Right cardiac atrium (tissue), 5 donors: Measurements from ENCODE around the gene GRAMD4. TPM values are rescaled to one million over a fixed set of nuclear protein-coding genes. Genes with fewer than 3 reads are reported as not detected.

Experiments used
- ATAC-seq, 2 donors: fragments of 200-7000 bp; cut with Tn5 transposase; one replicate each; pipeline versions ENCODE4 v1.8.0 to v1.9.1; 2020; ENCODE audit warnings: moderate library complexity in 2 of 2, mild to moderate bottlenecking in 1 of 2
- DNase-seq, 3 donors: peaks; one replicate each; pipeline ENCODE4 v3.0.0-alpha.2; 2020
- H3K27ac ChIP-seq: one replicate; pipeline ENCODE4 v1.5.1; 2013; ENCODE audit warnings: mild to moderate bottlenecking, low read length, control low read depth, moderate library complexity
- H3K27me3 ChIP-seq: one replicate; pipeline ENCODE4 v1.6.1; 2013; ENCODE audit not compliant: control insufficient read depth, insufficient read depth
- H3K4me1 ChIP-seq: one replicate; pipeline ENCODE4 v1.6.1; 2013; ENCODE audit warnings: low read length; ENCODE audit not compliant: control insufficient read depth, insufficient read depth
- H3K4me3 ChIP-seq: one replicate; pipeline ENCODE4 v1.5.1; 2013; ENCODE audit warnings: low read length, control low read depth
- H3K9me3 ChIP-seq: one replicate; pipeline ENCODE4 v1.6.1; 2013; ENCODE audit warnings: low read length; ENCODE audit not compliant: control insufficient read depth
- WGBS: extraction: QIAGEN DNeasy Blood & Tissue Kit; methylation state at CpG from one replicate; pipeline ENCODE4 v1.1.7; 2013; 5-methylcytosine and 5-hydroxymethylcytosine counted together
- intact Hi-C, 4 donors: fragments of 100-400 bp; cut with DNase I; formaldehyde crosslinking; loops; one replicate each; pipeline versions ENCODE4 v1.11.0 to v1.14.0; 2022 to 2023
- polyA plus RNA-seq: library from polyadenylated mRNA; stranded (reverse); fragments of 200-250 nt; gene quantifications from one replicate; pipeline ENCODE4 v1.2.3, GENCODE V29; 2013
- total RNA-seq, 4 donors: library from RNA; stranded (reverse); fragmentation: NEBNext Ultra II Directional; extraction: Animal tissue kit (Norgen Biotek cat#: 25700); gene quantifications; one replicate each; pipeline ENCODE4 v1.2.1, GENCODE V29; 2021
- donor health status: healthy with polysubstance abuse.
- donor health status: DM: no; HTN: yes; CAD: no.
- donor health status: DM: no; HTN: no; CAD: no.
- donor health status: DM: no; HTN: yes; CAD: no; lungs with severe emphysema.
- donor health status: DM: yes; HTN: yes; CAD: no.

Gene GRAMD4
- total and polyA plus RNA-seq, 5 donors: 31.6 to 106 (median 81.5) TPM

DNA sequence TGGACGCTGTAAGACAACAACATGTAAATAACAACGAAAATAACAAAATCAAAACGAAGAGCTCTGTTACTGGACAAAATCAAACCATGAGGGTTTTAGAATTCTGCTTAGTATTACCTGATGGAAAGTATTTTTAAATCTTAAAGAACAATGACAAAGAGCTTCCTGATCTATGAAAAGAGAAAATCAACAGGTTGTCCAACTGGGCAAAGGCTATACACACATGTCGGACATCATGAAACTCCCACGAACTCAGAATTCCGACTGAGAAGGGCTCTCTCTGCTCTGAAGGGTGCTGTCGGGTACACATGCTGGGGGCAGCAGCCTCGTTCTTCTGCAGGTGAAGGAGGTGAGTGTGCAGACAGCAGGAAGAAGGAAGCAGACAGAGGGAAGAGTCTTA lies 92.1 kb downstream of the GRAMD4 start:
- H3K4me1 ChIP-seq: no peaks in the 10 kb centered on the region
- no peaks in the 10 kb centered on the region for H3K27me3 ChIP-seq
- no peaks in the 10 kb centered on the region for H3K9me3 ChIP-seq
- DNase-seq: no peak
- H3K4me3 ChIP-seq: no peak overlapping the region
- WGBS: 93% methylated on average over 8 of the region's 8 CpGs
- ATAC-seq: no peak
- no peak overlapping the region for H3K27ac ChIP-seq
- intact Hi-C loops: no loop called here

- H3K27ac ChIP-seq: no peak overlapping the region
- intact Hi-C loops: no loop called here
- peak in 1 of 2 donors; percentile 43 for ATAC-seq
Observed at GRCh38 chr22:46714550-46714949, 94.4 kb downstream of the GRAMD4 start.

GRCh38 chr22:46719921-46720320 lies 99.7 kb downstream of the GRAMD4 start:
- Histone ChIP-seq H3K9me3 (no peaks in the 10 kb centered on the region), H3K27ac (no peak overlapping the region), H3K4me3 (no peak overlapping the region), H3K4me1 (no peaks in the 10 kb centered on the region), H3K27me3 (no peaks in the 10 kb centered on the region)
- intact Hi-C loops: no loop called here
- ATAC-seq: no peak
- DNase-seq: peak in 1 of 3 donors; percentile 12
- 90% methylated on average over 11 of the region's 11 CpGs for WGBS

More at GRCh38 chr22:46714550-46714949, 94.4 kb downstream of the GRAMD4 start:
- no peak for DNase-seq
- H3K4me3 ChIP-seq: no peak overlapping the region
- H3K4me1 ChIP-seq: no peaks in the 10 kb centered on the region
- 32% methylated on average over 4 of the region's 4 CpGs for WGBS
- H3K9me3 ChIP-seq: no peaks in the 10 kb centered on the region
- no peaks in the 10 kb centered on the region for H3K27me3 ChIP-seq

GRCh38 chr22:46721501-46722085 lies 101.4 kb downstream of the GRAMD4 start:
- DNase-seq: peak in 1 of 3 donors; percentile 34
- ATAC-seq: no peak
- intact Hi-C loops: no loop called here

GRCh38 chr22:46723882-46724281 lies 103.7 kb downstream of the GRAMD4 start:
- H3K27me3 ChIP-seq: no peaks in the 10 kb centered on the region
- ATAC-seq: no peak
- DNase-seq: no peak
- intact Hi-C loops: no loop called here
- no peak overlapping the region for H3K27ac ChIP-seq
- peaks cover 12% of the 10 kb centered on the region for H3K4me1 ChIP-seq
- WGBS: 92% methylated on average over 9 of the region's 9 CpGs
- H3K4me3 ChIP-seq: no peak overlapping the region
- no peaks in the 10 kb centered on the region for H3K9me3 ChIP-seq

More at GRCh38 chr22:46721501-46722085, 101.4 kb downstream of the GRAMD4 start:
- 75% methylated on average over 16 of the region's 16 CpGs for WGBS
- no peaks in the 10 kb centered on the region for H3K27me3 ChIP-seq
- peaks cover 3% of the 10 kb centered on the region for H3K4me1 ChIP-seq
- H3K9me3 ChIP-seq: no peaks in the 10 kb centered on the region
- H3K27ac ChIP-seq: no peak overlapping the region
- H3K4me3 ChIP-seq: no peak overlapping the region

GRCh38 chr22:46725096-46725495 lies 104.9 kb downstream of the GRAMD4 start:
- Histone ChIP-seq H3K27ac (no peak overlapping the region), H3K9me3 (no peaks in the 10 kb centered on the region), H3K27me3 (no peaks in the 10 kb centered on the region), H3K4me3 (no peak overlapping the region), H3K4me1 (peaks cover 12% of the 10 kb centered on the region)
- DNase-seq (peak in 1 of 3 donors; percentile 10), ATAC-seq (no peak)
- intact Hi-C loops: no loop called here
- 76% methylated on average over 18 of the region's 18 CpGs for WGBS

DNA sequence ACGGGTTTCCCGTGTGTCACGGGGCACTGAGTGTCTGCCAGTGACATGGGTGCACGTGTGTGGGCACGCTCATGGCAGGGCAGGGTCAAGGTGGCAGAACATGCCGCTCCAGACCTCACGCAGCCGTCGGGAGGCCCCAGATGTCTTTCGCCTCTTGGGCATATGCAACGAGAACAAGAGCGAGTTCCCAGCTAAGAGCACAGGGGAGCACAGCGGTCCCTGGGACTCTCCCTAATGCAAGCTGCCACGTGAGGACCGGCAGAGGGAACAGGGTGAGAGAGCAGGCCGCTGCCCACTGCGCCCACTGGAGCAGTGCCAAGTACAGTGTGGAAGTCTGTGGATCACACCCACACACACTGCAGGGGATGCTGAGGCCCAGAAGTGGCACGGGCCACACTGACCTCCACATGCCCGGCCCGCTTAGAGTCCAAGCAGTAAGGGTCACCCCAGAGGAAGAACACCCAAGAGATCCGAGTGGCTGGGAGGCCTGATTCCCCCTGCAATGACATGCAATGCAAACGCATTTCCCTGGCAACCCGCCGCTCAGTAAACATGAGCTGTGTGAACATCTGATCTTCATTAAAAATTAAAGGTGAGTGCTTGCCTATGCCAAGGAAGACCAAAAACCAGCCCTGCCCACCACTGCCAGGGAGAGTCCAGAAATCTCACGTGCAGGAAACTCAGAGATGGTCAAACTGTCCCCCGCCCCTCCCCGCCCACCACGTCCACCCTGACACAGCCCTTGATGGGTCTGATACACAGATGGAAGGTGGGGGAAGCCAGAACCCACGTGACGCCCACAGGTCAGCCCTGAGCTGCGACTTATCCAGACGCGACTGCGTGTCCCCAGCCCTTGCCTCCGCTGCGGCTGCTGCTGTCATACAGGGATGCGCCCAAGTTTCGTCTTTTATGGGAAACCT lies 106.1 kb downstream of the GRAMD4 start:
- DNase-seq: peak in 2 of 3 donors; percentile 72 to 75
- H3K4me3 ChIP-seq: no peak overlapping the region
- peak overlapping the region; percentile 34 for H3K27ac ChIP-seq
- no peaks in the 10 kb centered on the region for H3K9me3 ChIP-seq
- intact Hi-C loops: no loop called here
- 73% methylated on average over 38 of the region's 38 CpGs for WGBS
- peaks cover 19% of the 10 kb centered on the region for H3K4me1 ChIP-seq
- ATAC-seq: peak; percentile 29 to 34
- H3K27me3 ChIP-seq: no peaks in the 10 kb centered on the region

DNA sequence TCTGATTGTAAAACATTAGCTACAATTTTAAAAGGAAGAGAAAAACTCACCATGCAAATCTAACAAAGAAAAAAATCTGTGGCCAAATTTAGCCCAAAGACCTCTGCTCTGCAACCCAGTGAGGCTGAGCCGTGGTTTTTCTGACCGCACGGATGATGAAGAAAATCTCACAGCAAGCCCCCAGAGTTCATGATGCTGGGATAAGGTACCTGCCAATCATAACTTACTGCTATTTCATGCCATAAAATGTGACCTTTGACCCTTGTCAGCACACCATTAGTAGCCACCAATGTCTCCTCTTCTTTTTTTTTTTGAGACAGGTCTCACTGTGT lies 106.8 kb downstream of the GRAMD4 start:
- no peaks in the 10 kb centered on the region for H3K9me3 ChIP-seq
- H3K4me1 ChIP-seq: peaks cover 22% of the 10 kb centered on the region
- no peak for DNase-seq
- H3K27me3 ChIP-seq: no peaks in the 10 kb centered on the region
- intact Hi-C loops: no loop called here
- no peak for ATAC-seq
- no peak overlapping the region for H3K27ac ChIP-seq
- H3K4me3 ChIP-seq: no peak overlapping the region
- WGBS: 94% methylated on average over 3 of the region's 3 CpGs

DNA sequence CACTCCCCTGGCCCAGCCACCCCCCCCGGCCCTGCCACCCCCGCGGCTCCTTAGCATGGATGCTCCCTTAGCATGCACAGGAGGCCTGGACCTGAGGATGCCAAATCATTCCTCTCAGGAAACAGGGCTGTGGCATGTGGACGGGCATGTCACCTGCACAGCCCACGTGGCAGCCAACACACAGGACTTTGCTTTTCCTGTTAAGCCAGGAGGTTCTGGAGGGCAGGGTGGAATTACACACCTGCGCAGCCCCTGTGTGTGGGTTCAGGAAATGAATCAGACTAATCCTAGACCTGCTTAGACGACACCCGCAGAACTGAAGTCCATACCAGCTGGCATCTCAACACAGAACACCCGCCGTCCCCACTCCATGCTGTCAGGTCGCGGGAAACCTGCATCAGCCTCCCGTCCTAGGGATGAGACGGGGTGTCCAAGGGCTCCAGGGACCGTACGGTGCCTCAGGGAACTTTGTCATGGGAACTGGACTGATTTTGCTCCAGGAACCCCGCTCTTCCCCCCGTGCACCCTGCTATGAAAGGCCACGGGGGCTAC lies 107.7 kb downstream of the GRAMD4 start:
- H3K9me3 ChIP-seq: no peaks in the 10 kb centered on the region
- 82% methylated on average over 19 of the region's 19 CpGs for WGBS
- ATAC-seq: no peak
- peak in 1 of 3 donors; percentile 55 for DNase-seq
- H3K27me3 ChIP-seq: no peaks in the 10 kb centered on the region
- H3K4me3 ChIP-seq: no peak overlapping the region
- H3K27ac ChIP-seq: peak overlapping the region; percentile 90
- peaks cover 22% of the 10 kb centered on the region for H3K4me1 ChIP-seq
- intact Hi-C loops: no loop called here

- H3K27ac ChIP-seq: peak overlapping the region; percentile 90
- no peaks in the 10 kb centered on the region for H3K27me3 ChIP-seq
- DNase-seq (peak in 2 of 3 donors; percentile 70), ATAC-seq (peak; percentile 54 to 67)
- no peak overlapping the region for H3K4me3 ChIP-seq
- WGBS: 49% methylated on average over 11 of the region's 11 CpGs
- no peaks in the 10 kb centered on the region for H3K9me3 ChIP-seq
- intact Hi-C loops: no loop called here
- H3K4me1 ChIP-seq: peaks cover 22% of the 10 kb centered on the region
Observed at GRCh38 chr22:46728470-46728869, 108.3 kb downstream of the GRAMD4 start.
